ENCODE results near the gene VSTM2L. TPM values are rescaled to one million over a fixed set of nuclear protein-coding genes. Genes with fewer than 3 reads are reported as not detected.
A peak's percentile ranks its signal among the peaks of the same experiment; 100 is the strongest.

VSTM2L gene
- total and polyA plus RNA-seq, 2 of the 13 experiments (the other 11 are each of a cell fraction or from before 2014, with no cell fraction given): not detected

DNA sequence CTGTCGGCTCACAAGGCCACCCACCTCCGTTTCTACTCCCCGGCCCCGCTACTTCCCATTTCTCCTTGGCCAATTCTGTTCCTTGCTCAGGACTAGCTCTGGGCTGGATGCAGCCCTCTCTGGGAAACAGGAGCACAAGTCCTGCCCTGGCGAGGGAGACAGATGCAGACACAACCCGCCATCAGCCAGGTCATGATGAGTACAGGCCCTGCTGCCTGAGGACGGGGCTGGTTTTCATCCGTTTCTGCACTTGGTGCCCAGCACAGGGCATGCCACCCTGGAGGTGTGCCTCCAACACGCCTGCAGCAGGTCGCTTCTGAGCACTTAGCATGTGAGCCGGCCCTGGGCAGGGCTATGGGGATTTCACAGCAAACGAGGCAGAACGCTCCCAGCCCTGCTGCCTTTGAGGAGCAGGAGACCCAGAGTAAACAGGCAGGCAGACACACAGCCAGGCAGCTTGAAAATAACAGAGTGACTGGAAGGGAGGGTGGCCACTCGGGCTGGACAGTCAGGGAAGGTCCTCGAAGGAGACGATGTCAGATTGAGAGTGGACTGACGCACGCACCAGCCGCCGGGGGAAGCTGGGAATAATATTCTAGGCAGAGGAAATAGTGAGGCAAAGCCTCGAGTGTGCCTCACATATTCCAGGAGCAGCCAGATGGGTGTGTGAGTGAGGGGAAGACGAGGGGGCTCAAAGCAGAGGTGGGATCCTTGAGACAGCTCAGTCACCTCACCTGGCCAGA is 21.2 kb upstream of the VSTM2L start (continued):
- TF ChIP-seq, protein P1, sequence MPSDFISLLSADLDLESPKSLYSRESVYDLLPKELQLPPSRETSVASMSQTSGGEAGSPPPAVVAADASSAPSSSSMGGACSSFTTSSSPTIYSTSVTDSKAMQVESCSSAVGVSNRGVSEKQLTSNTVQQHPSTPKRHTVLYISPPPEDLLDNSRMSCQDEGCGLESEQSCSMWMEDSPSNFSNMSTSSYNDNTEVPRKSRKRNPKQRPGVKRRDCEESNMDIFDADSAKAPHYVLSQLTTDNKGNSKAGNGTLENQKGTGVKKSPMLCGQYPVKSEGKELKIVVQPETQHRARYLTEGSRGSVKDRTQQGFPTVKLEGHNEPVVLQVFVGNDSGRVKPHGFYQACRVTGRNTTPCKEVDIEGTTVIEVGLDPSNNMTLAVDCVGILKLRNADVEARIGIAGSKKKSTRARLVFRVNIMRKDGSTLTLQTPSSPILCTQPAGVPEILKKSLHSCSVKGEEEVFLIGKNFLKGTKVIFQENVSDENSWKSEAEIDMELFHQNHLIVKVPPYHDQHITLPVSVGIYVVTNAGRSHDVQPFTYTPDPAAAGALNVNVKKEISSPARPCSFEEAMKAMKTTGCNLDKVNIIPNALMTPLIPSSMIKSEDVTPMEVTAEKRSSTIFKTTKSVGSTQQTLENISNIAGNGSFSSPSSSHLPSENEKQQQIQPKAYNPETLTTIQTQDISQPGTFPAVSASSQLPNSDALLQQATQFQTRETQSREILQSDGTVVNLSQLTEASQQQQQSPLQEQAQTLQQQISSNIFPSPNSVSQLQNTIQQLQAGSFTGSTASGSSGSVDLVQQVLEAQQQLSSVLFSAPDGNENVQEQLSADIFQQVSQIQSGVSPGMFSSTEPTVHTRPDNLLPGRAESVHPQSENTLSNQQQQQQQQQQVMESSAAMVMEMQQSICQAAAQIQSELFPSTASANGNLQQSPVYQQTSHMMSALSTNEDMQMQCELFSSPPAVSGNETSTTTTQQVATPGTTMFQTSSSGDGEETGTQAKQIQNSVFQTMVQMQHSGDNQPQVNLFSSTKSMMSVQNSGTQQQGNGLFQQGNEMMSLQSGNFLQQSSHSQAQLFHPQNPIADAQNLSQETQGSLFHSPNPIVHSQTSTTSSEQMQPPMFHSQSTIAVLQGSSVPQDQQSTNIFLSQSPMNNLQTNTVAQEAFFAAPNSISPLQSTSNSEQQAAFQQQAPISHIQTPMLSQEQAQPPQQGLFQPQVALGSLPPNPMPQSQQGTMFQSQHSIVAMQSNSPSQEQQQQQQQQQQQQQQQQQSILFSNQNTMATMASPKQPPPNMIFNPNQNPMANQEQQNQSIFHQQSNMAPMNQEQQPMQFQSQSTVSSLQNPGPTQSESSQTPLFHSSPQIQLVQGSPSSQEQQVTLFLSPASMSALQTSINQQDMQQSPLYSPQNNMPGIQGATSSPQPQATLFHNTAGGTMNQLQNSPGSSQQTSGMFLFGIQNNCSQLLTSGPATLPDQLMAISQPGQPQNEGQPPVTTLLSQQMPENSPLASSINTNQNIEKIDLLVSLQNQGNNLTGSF (CRISPR knock-in tag; IDR thresholded peaks at IDR 0.05): no peak
- TF ChIP-seq RAD51 (IDR thresholded peaks at IDR 0.05; ENCODE audit: borderline replicate concordance) (no peak), MIER3 (CRISPR knock-in tag; IDR thresholded peaks at IDR 0.05; ENCODE audit: borderline replicate concordance) (no peak), ZNF253 (CRISPR knock-in tag; IDR thresholded peaks at IDR 0.05; ENCODE audit: borderline replicate concordance) (no peak), ARID2 (CRISPR knock-in tag; IDR thresholded peaks at IDR 0.05; ENCODE audit: borderline replicate concordance) (no peak), ZBTB1 (CRISPR knock-in tag; IDR thresholded peaks at IDR 0.05; ENCODE audit: borderline replicate concordance) (no peak), ERF (CRISPR knock-in tag; IDR thresholded peaks at IDR 0.05) (peak; percentile 12; the same call in 1 of the 2 replicates), NFKBIZ (CRISPR knock-in tag; IDR thresholded peaks at IDR 0.05) (no peak), CENPX (CRISPR knock-in tag; IDR thresholded peaks at IDR 0.05) (no peak), SMAD1 (CRISPR knock-in tag; IDR thresholded peaks at IDR 0.05; ENCODE audit: borderline replicate concordance, low read depth) (peak; percentile 82; the same call in 1 of the 2 replicates), SIX4 (CRISPR knock-in tag; IDR thresholded peaks at IDR 0.05) (no peak), ZNF709 (CRISPR knock-in tag; IDR thresholded peaks at IDR 0.05) (no peak), ZNF343 (CRISPR knock-in tag; IDR thresholded peaks at IDR 0.05) (0 out of 2 replicates have a peak, but pooled peaks have one; percentile 47), HOXD1 (CRISPR knock-in tag; IDR thresholded peaks at IDR 0.05) (no peak), NAIF1 (CRISPR knock-in tag; IDR thresholded peaks at IDR 0.05; ENCODE audit: borderline replicate concordance) (no peak), ZNF225 (CRISPR knock-in tag; IDR thresholded peaks at IDR 0.05) (peak; percentile 48; the same call in 1 of the 2 replicates)
- TF ChIP-seq, protein P2, sequence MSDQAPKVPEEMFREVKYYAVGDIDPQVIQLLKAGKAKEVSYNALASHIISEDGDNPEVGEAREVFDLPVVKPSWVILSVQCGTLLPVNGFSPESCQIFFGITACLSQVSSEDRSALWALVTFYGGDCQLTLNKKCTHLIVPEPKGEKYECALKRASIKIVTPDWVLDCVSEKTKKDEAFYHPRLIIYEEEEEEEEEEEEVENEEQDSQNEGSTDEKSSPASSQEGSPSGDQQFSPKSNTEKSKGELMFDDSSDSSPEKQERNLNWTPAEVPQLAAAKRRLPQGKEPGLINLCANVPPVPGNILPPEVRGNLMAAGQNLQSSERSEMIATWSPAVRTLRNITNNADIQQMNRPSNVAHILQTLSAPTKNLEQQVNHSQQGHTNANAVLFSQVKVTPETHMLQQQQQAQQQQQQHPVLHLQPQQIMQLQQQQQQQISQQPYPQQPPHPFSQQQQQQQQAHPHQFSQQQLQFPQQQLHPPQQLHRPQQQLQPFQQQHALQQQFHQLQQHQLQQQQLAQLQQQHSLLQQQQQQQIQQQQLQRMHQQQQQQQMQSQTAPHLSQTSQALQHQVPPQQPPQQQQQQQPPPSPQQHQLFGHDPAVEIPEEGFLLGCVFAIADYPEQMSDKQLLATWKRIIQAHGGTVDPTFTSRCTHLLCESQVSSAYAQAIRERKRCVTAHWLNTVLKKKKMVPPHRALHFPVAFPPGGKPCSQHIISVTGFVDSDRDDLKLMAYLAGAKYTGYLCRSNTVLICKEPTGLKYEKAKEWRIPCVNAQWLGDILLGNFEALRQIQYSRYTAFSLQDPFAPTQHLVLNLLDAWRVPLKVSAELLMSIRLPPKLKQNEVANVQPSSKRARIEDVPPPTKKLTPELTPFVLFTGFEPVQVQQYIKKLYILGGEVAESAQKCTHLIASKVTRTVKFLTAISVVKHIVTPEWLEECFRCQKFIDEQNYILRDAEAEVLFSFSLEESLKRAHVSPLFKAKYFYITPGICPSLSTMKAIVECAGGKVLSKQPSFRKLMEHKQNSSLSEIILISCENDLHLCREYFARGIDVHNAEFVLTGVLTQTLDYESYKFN (CRISPR knock-in tag; conservative IDR thresholded peaks at IDR 0.05): no peak; the same call in 1 of the 2 replicates
- TF ChIP-seq, protein P3, sequence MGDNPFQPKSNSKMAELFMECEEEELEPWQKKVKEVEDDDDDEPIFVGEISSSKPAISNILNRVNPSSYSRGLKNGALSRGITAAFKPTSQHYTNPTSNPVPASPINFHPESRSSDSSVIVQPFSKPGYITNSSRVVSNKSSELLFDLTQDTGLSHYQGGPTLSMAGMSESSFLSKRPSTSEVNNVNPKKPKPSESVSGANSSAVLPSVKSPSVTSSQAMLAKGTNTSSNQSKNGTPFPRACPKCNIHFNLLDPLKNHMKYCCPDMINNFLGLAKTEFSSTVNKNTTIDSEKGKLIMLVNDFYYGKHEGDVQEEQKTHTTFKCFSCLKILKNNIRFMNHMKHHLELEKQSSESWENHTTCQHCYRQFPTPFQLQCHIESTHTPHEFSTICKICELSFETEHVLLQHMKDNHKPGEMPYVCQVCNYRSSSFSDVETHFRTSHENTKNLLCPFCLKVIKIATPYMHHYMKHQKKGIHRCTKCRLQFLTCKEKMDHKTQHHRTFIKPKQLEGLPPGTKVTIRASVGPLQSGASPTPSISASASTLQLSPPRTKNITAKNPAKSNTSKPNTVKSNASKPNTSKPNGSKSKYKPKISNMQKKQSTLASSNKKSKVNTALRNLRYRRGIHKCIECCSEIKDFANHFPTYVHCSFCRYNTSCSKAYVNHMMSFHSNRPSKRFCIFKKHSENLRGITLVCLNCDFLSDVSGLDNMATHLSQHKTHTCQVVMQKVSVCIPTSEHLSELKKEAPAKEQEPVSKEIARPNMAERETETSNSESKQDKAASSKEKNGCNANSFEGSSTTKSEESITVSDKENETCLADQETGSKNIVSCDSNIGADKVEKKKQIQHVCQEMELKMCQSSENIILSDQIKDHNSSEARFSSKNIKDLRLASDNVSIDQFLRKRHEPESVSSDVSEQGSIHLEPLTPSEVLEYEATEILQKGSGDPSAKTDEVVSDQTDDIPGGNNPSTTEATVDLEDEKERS (CRISPR knock-in tag; IDR thresholded peaks at IDR 0.05): no peak

Data from HepG2 (cell line).